Hepatocyte (in vitro differentiated cells): ENCODE measurements around the gene RTBDN. TPM values are rescaled to one million over a fixed set of nuclear protein-coding genes. Genes with fewer than 3 reads are reported as not detected.

Experiments used
- DNase-seq: peaks from one replicate; pipeline ENCODE4 v3.0.0-alpha.2; 2016; ENCODE audit warnings: low spot score
- H2AFZ ChIP-seq: fragments of 200-600 bp; sonication (generic); 2 replicates; pipeline ENCODE4 v1.6.0; 2016; ENCODE audit warnings: antibody characterized with exemption, mild to moderate bottlenecking
- H3K27ac ChIP-seq: fragments of 200-600 bp; sonication (generic); 2 replicates; pipeline ENCODE4 v1.5.1; 2016; ENCODE audit warnings: mild to moderate bottlenecking
- H3K27me3 ChIP-seq: fragments of 200-600 bp; sonication (generic); 2 replicates; pipeline ENCODE4 v1.6.1; 2016
- H3K36me3 ChIP-seq: fragments of 200-600 bp; sonication (generic); replicated peaks from 2 replicates; pipeline ENCODE4 v1.5.1; 2016; ENCODE audit warnings: low read depth; ENCODE audit not compliant: insufficient read depth
- H3K4me1 ChIP-seq: fragments of 200-600 bp; sonication (generic); 2 replicates; pipeline ENCODE4 v1.5.1; 2016; ENCODE audit warnings: mild to moderate bottlenecking, moderate library complexity; ENCODE audit not compliant: insufficient read depth
- H3K4me2 ChIP-seq: fragments of 200-600 bp; sonication (generic); 2 replicates; pipeline ENCODE4 v1.6.0; 2016
- H3K4me3 ChIP-seq: fragments of 200-600 bp; sonication (generic); 2 replicates; pipeline ENCODE4 v1.5.1; 2016; ENCODE audit warnings: mild to moderate bottlenecking
- H3K79me2 ChIP-seq: fragments of 200-600 bp; sonication (generic); 2 replicates; pipeline ENCODE4 v1.6.0; 2017; ENCODE audit warnings: mild to moderate bottlenecking
- H3K9me2 ChIP-seq: fragments of 200-600 bp; sonication (generic); replicated peaks from 2 replicates; pipeline ENCODE4 v1.6.0; 2017; ENCODE audit warnings: mild to moderate bottlenecking; ENCODE audit not compliant: insufficient read depth
- H3K9me3 ChIP-seq: fragments of 200-600 bp; sonication (generic); 2 replicates; pipeline ENCODE4 v1.5.1; 2016; ENCODE audit warnings: low read depth, mild to moderate bottlenecking
- H4K20me1 ChIP-seq: fragments of 200-600 bp; sonication (generic); 2 replicates; pipeline ENCODE4 v1.6.0; 2016; ENCODE audit warnings: mild to moderate bottlenecking; ENCODE audit not compliant: insufficient read depth, poor library complexity, severe bottlenecking
- EZH2 ChIP-seq: fragments of 200-600 bp; sonication (generic); IDR thresholded peaks from 2 replicates; pipeline ENCODE4 v1.6.1; 2016; ENCODE audit warnings: antibody characterized with exemption, mild to moderate bottlenecking, borderline replicate concordance
- EZH2phosphoT487 ChIP-seq: fragments of 200-600 bp; sonication (generic); IDR thresholded peaks from one replicate; pipeline ENCODE4 v1.6.1; 2018; ENCODE audit warnings: antibody characterized with exemption, mild to moderate bottlenecking, low read depth, moderate library complexity; ENCODE audit not compliant: unreplicated experiment, severe bottlenecking
- WGBS: methylation state at CpG from one replicate; pipeline ENCODE4 v1.1.6; 2016; ENCODE audit warnings: low lambda C conversion rate; ENCODE audit errors: missing lambda C conversion rate; 5-methylcytosine and 5-hydroxymethylcytosine counted together
- polyA plus RNA-seq: library from polyadenylated mRNA; unstranded; fragments of >200 nt; fragmentation: Nextera tagmentation; extraction: Ambion mirVana; gene quantifications from 2 replicates; pipeline ENCODE4 v1.2.1, GENCODE V29; 2016
- total RNA-seq: library from RNA; depleted of rRNA; stranded (reverse); fragments of >200 nt; gene quantifications from 2 replicates; pipeline ENCODE4 v1.2.3, GENCODE V29; 2014
- TF ChIP-seq, protein P1 (sequence below): fragments of 200-600 bp; sonication (generic); IDR thresholded peaks from 2 replicates; pipeline ENCODE4 v1.5.1; 2016; ENCODE audit warnings: antibody characterized with exemption, mild to moderate bottlenecking; ENCODE audit not compliant: poor library complexity

The RTBDN gene
- total and polyA plus RNA-seq, 2 experiments from 2014 or later, result not detected

DNA sequence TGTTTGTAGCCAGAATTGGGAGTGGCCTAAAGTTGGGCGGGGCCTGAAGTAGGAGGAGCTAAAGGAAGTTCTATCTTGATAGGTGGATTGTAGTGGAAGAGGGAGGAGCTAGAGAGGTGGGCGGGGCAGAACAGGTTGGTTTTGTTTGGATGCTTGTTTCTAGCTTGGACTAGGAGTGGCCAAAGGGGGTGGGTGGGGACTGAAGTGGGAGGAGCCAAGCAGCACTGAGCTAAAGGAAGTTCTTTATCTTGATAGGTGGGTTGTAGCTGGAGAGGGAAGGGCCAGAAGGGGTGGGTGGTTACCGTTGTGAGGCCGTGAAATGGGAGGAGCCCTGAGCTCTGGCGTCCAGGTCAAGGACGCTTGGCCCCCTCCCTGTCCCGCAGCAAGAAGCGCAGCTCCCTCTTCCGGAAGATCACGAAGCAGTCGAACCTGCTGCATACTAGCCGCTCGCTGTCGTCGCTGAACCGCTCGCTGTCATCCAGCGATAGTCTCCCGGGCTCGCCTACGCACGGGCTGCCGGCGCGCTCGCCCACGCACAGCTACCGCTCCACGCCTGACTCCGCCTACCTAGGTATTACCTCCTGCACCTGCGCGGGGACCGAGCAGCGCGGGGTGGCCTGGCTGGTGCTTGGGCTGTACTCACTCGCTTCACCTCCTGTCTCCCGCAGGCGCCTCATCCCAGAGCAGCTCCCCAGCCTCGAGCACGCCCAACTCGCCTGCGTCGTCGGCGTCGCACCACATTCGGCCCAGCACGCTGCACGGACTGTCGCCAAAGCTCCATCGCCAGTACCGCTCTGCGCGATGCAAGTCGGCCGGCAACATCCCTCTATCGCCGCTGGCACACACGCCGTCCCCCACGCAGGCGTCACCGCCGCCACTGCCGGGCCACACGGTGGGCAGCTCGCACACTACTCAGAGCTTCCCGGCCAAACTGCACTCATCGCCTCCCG lies 38.8 kb upstream of the RTBDN start:
- DNase-seq, result peak; percentile 35
- Histone ChIP-seq H3K9me3 (no peaks in the 10 kb centered on the region), H3K4me1 (no peaks in the 10 kb centered on the region), H4K20me1 (no peaks in the 10 kb centered on the region), H3K4me2 (peak overlapping the region; percentile 51), H3K9me2 (no peaks in the 10 kb centered on the region), H3K4me3 (no peak overlapping the region), H3K27ac (no peak overlapping the region), H3K27me3 (no peaks in the 10 kb centered on the region), H3K79me2 (no peaks in the 10 kb centered on the region), H3K36me3 (no peaks in the 10 kb centered on the region), H2AFZ (no peak overlapping the region)
- TF ChIP-seq, protein P1, sequence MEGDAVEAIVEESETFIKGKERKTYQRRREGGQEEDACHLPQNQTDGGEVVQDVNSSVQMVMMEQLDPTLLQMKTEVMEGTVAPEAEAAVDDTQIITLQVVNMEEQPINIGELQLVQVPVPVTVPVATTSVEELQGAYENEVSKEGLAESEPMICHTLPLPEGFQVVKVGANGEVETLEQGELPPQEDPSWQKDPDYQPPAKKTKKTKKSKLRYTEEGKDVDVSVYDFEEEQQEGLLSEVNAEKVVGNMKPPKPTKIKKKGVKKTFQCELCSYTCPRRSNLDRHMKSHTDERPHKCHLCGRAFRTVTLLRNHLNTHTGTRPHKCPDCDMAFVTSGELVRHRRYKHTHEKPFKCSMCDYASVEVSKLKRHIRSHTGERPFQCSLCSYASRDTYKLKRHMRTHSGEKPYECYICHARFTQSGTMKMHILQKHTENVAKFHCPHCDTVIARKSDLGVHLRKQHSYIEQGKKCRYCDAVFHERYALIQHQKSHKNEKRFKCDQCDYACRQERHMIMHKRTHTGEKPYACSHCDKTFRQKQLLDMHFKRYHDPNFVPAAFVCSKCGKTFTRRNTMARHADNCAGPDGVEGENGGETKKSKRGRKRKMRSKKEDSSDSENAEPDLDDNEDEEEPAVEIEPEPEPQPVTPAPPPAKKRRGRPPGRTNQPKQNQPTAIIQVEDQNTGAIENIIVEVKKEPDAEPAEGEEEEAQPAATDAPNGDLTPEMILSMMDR, result no peak
- TF ChIP-seq EZH2phosphoT487 (no peak), EZH2 (no peak)
- WGBS, result 74% methylated on average over 63 of the region's 70 CpGs

DNA sequence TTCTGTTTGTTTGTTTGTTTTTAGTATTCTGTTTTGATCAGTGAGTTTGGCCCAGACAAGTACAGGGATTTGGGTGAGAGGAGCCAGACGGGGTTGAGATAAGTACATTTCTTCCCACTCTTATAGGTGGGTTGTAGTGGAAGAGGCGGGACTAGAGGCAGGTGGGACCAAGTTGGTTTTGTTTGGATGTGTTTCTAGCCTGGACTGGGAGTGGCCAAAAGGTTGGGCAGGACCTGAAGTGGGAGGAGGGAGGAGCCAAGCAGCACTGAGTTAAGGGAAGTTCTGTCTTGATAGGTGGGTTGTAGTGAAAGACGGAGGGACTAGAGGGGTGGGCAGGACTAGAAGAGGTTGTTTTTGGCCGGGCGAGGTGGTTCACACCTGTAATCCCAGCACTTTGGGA lies 37.9 kb upstream of the RTBDN start:
- H3K4me2 ChIP-seq, result no peak overlapping the region
- DNase-seq, result no peak
- H3K9me3 ChIP-seq, result no peaks in the 10 kb centered on the region

DNA sequence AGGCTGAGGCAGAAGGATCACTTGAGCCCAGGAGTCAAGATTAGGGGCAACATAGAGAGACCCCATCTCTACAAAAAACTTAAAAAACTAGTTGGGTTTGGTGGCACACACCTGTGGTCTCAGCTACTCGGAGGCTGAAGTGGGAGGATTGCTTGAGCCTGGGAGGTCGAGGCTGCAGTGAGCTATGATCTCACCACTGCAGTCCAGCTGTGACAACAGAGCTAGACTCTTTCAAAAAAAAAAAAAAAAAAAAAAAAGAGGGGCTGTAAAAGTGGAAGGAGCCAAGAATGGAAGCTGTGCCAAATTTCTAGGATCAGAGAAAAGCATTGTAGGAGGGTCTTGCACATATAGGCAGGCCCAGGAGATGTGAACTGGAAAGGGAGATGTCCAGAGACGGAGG lies 37.3 kb upstream of the RTBDN start:
- Histone ChIP-seq H3K79me2 (no peaks in the 10 kb centered on the region), H3K36me3 (no peaks in the 10 kb centered on the region), H3K27me3 (no peaks in the 10 kb centered on the region), H3K9me3 (no peaks in the 10 kb centered on the region), H2AFZ (no peak overlapping the region), H3K9me2 (no peaks in the 10 kb centered on the region), H3K4me2 (no peak overlapping the region), H3K4me1 (no peaks in the 10 kb centered on the region), H4K20me1 (no peaks in the 10 kb centered on the region), H3K27ac (no peak overlapping the region), H3K4me3 (no peak overlapping the region)
- DNase-seq, result no peak
- WGBS, result 89% methylated on average over 3 of the region's 3 CpGs
- TF ChIP-seq EZH2phosphoT487 (no peak), EZH2 (no peak)
- TF ChIP-seq, protein P1, result no peak

More for the DNA sequence above, 37.9 kb upstream of the RTBDN start:
- Histone ChIP-seq H3K79me2 (no peaks in the 10 kb centered on the region), H4K20me1 (no peaks in the 10 kb centered on the region), H3K27me3 (no peaks in the 10 kb centered on the region), H2AFZ (no peak overlapping the region), H3K4me3 (no peak overlapping the region), H3K27ac (no peak overlapping the region), H3K9me2 (no peaks in the 10 kb centered on the region), H3K36me3 (no peaks in the 10 kb centered on the region), H3K4me1 (no peaks in the 10 kb centered on the region)
- TF ChIP-seq EZH2phosphoT487 (no peak), EZH2 (no peak)
- TF ChIP-seq, protein P1, result no peak
- WGBS, result 93% methylated on average over 5 of the region's 5 CpGs
